Mucosa of rectum (tissue), 2 donors: ENCODE results near the gene DUOXA1.

Source experiments
- H3K27ac ChIP-seq, 2 donors: one replicate each; pipeline ENCODE4 v1.7.0; 2013; ENCODE audit warnings: inconsistent platforms in 2 of 2, low read depth in 2 of 2, low read length in 2 of 2
- H3K27me3 ChIP-seq, 2 donors: one replicate each; pipeline ENCODE4 v1.7.0; 2013; ENCODE audit warnings: low read length in 2 of 2; ENCODE audit not compliant: control insufficient read depth in 2 of 2, insufficient read depth in 2 of 2
- H3K36me3 ChIP-seq, 2 donors: one replicate each; pipeline ENCODE4 v1.7.0; 2013; ENCODE audit warnings: low read length in 2 of 2; ENCODE audit not compliant: control insufficient read depth in 2 of 2, insufficient read depth in 2 of 2
- H3K4me1 ChIP-seq, 2 donors: one replicate each; pipeline ENCODE4 v1.7.0; 2013; ENCODE audit warnings: low read length in 2 of 2, mild to moderate bottlenecking in 1 of 2; ENCODE audit not compliant: control insufficient read depth in 2 of 2, insufficient read depth in 2 of 2
- H3K4me3 ChIP-seq, 2 donors: one replicate each; pipeline ENCODE4 v1.7.0; 2013; ENCODE audit warnings: low read length in 2 of 2
- H3K9ac ChIP-seq, 2 donors: one replicate each; pipeline ENCODE4 v1.7.0; 2013; ENCODE audit warnings: low read length in 2 of 2, low read depth in 1 of 2, mild to moderate bottlenecking in 1 of 2
- H3K9me3 ChIP-seq, 2 donors: one replicate each; pipeline ENCODE4 v1.7.0; 2013; ENCODE audit warnings: low read length in 2 of 2; ENCODE audit not compliant: control insufficient read depth in 2 of 2
- donor health status: healthy.
- donor health status: Normal muscosa, but diverticular disease.

Gene DUOXA1

GRCh38 chr15:45133561-45133920, 3.9 kb upstream of the DUOXA1 start:
- H3K9ac ChIP-seq: no peak overlapping the region
- H3K9me3 ChIP-seq: no peaks in the 10 kb centered on the region
- no peaks in the 10 kb centered on the region for H3K36me3 ChIP-seq
- no peak overlapping the region for H3K27ac ChIP-seq
- peaks cover 6 to 7% of the 10 kb centered on the region in 2 donors for H3K4me1 ChIP-seq
- no peak overlapping the region for H3K4me3 ChIP-seq
- peaks cover 27% of the 10 kb centered on the region in 2 donors for H3K27me3 ChIP-seq

GRCh38 chr15:45132844-45133560, 3.3 kb upstream of the DUOXA1 start:
- Histone ChIP-seq H3K27ac (no peak overlapping the region), H3K27me3 (peaks cover 32% of the 10 kb centered on the region in 2 donors), H3K36me3 (no peaks in the 10 kb centered on the region), H3K4me1 (peaks cover 6 to 7% of the 10 kb centered on the region in 2 donors), H3K9me3 (no peaks in the 10 kb centered on the region), H3K4me3 (no peak overlapping the region), H3K9ac (no peak overlapping the region)

- peaks cover 36 to 41% of the 10 kb centered on the region in 2 donors for H3K27me3 ChIP-seq
- no peak overlapping the region for H3K9ac ChIP-seq
- H3K9me3 ChIP-seq: no peaks in the 10 kb centered on the region
- H3K27ac ChIP-seq: no peak overlapping the region
- peaks cover 6 to 7% of the 10 kb centered on the region in 2 donors for H3K4me1 ChIP-seq
- H3K36me3 ChIP-seq: no peaks in the 10 kb centered on the region
- no peak overlapping the region for H3K4me3 ChIP-seq
Observed at GRCh38 chr15:45131510-45131909, 1.8 kb upstream of the DUOXA1 start.

GRCh38 chr15:45130291-45131000, 767 bp upstream of the DUOXA1 start:
- no peak overlapping the region for H3K27ac ChIP-seq
- H3K9ac ChIP-seq: no peak overlapping the region
- no peaks in the 10 kb centered on the region for H3K9me3 ChIP-seq
- peaks cover 6 to 7% of the 10 kb centered on the region in 2 donors for H3K4me1 ChIP-seq
- H3K27me3 ChIP-seq: peaks cover 42 to 43% of the 10 kb centered on the region in 2 donors
- no peak overlapping the region for H3K4me3 ChIP-seq
- no peaks in the 10 kb centered on the region for H3K36me3 ChIP-seq

GRCh38 chr15:45128971-45129639, 574 bp downstream of the DUOXA1 start:
- Histone ChIP-seq H3K36me3 (no peaks in the 10 kb centered on the region), H3K27ac (no peak overlapping the region), H3K4me1 (peaks cover 3 to 5% of the 10 kb centered on the region in 2 donors), H3K27me3 (peaks cover 40 to 47% of the 10 kb centered on the region in 2 donors), H3K4me3 (peak overlapping the region; percentile 33 to 42), H3K9ac (no peak overlapping the region), H3K9me3 (no peaks in the 10 kb centered on the region)

GRCh38 chr15:45126535-45127158, 3.0 kb downstream of the DUOXA1 start:
- peaks cover 36 to 40% of the 10 kb centered on the region in 2 donors for H3K27me3 ChIP-seq
- H3K9me3 ChIP-seq: no peaks in the 10 kb centered on the region
- no peak overlapping the region for H3K27ac ChIP-seq
- H3K4me1 ChIP-seq: peaks cover 3 to 5% of the 10 kb centered on the region in 2 donors
- no peak overlapping the region for H3K9ac ChIP-seq
- no peaks in the 10 kb centered on the region for H3K36me3 ChIP-seq
- no peak overlapping the region for H3K4me3 ChIP-seq

- H3K27ac ChIP-seq: no peak overlapping the region
- H3K9ac ChIP-seq: no peak overlapping the region
- no peaks in the 10 kb centered on the region for H3K36me3 ChIP-seq
- H3K27me3 ChIP-seq: peaks cover 22 to 27% of the 10 kb centered on the region in 2 donors
- no peaks in the 10 kb centered on the region for H3K9me3 ChIP-seq
- H3K4me1 ChIP-seq: no peaks in the 10 kb centered on the region
- H3K4me3 ChIP-seq: no peak overlapping the region
Observed at GRCh38 chr15:45123397-45123796, 6.3 kb downstream of the DUOXA1 start.

GRCh38 chr15:45122719-45123118, 7.0 kb downstream of the DUOXA1 start:
- Histone ChIP-seq H3K27ac (no peak overlapping the region), H3K4me3 (no peak overlapping the region), H3K9ac (no peak overlapping the region), H3K4me1 (peaks cover 0 to 1% of the 10 kb centered on the region in 2 donors), H3K9me3 (no peaks in the 10 kb centered on the region), H3K27me3 (peaks cover 15 to 20% of the 10 kb centered on the region in 2 donors), H3K36me3 (no peaks in the 10 kb centered on the region)

- Histone ChIP-seq H3K9me3 (no peaks in the 10 kb centered on the region), H3K9ac (no peak overlapping the region), H3K27me3 (peaks cover 18 to 21% of the 10 kb centered on the region in 2 donors), H3K27ac (no peak overlapping the region), H3K4me3 (no peak overlapping the region), H3K4me1 (peaks cover 0 to 2% of the 10 kb centered on the region in 2 donors), H3K36me3 (no peaks in the 10 kb centered on the region)
Observed at GRCh38 chr15:45121706-45122417, 7.8 kb downstream of the DUOXA1 start.
